Hippocampal formation (tissue), 2 donors: ENCODE measurements around the gene RPAIN.
A peak's percentile ranks its signal among the peaks of the same experiment; 100 is the strongest.
"Not testable (repeated sequence)": the region's sequence is repeated elsewhere in the genome, so short reads cannot be mapped to it uniquely, and the experiment has no call there.

Source experiments
- DNase-seq, 2 donors: peaks; one replicate each; lab custom pipeline; 2025; lab: John Stamatoyannopoulos, UW

Gene RPAIN

DNA sequence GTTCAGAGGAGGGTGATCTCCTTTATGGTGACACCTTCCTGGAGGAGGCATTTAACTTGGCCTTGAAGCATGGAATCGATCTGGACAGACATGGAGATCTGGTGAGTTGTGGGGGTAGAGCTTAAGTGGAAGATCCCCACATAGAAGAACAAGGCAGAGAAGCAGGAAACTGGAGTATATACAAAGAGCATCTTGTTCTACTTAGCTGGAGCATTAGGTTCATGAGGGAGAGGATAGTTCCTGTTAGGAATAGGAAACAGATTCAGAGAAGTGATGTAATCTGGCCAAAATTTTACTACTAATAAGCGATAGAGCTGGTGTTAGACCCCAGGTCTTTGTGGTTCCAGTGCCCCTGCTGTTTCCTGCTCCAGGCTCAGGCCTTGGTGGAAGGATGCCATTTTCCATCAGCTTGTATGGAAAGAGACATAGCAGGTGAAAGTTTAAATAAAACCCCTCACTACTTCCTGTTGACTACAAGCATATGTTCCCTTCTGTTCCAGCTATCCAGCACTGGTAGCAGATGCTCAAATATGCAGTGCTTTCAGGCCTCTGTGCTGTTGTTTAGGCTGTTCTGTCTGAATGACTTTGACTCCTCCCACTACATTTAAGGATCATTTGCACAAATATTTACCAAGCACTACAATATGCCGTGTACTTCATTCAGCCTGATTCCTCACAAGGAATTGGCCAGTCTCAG lies 9.4 kb downstream of the RPAIN start:
- no peak for DNase-seq

DNA sequence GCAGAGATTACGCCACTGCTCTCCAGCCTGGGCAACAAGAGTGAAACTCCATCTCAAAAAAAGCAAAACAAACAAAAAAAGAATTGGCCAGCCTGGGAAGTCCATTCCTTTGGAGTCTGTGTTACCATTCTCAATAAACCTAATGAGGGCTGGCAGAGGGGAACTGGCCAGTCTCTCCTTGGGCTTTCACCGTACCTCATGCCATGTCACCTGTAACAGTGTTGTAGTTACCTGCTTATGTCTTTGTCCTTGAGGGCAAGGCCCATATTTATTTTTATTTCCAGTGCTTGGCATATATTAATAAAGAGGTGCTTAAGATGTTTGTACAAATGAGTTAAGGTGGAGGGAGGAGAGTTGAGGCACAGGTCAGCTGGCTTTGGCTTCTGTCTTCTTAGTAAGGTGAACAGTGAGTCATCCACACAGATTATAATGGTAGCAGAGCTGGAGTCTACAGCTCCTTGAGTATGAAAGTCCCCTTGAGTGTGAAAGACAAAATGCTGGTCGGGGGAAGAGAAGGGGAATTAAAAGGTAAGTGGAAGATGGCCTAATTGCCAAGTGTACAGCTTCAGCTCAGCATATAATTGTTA lies 10.5 kb downstream of the RPAIN start:
- DNase-seq = no peak

GRCh38 chr17:5431234-5431633 lies 11.3 kb downstream of the RPAIN start:
- DNase-seq = not testable (repeated sequence)

GRCh38 chr17:5431949-5432556 lies 12.1 kb downstream of the RPAIN start:
- no peak for DNase-seq

- DNase-seq = peak in 1 of 2 donors; percentile 20
Measured at GRCh38 chr17:5434984-5435383, 15.0 kb downstream of the RPAIN start.

DNA sequence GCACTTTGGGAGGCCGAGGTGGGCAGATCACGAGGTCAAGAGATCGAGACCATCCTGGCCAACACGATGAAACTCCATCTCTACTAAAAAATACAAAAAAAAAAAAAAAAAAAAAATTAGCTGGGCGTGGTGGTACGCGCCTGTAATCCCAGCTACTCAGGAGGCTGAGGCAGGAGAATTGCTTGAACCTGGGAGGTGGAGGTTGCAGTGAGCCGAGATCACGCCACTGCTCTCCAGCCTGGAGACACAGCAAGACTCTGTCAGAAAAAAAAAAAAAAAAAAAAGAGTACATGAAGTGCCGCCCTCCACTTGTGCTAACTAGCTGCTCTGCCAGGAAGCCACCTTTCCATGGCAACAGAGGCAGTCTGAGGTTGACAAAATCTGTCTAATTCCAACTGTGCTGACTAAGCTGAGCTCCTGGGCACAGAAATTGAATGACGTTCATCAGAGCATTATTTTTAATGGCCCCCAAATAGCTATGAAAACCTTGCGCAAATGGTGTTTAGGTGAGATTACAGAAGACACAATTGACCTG lies 15.9 kb downstream of the RPAIN start:
- DNase-seq = peak in 1 of 2 donors; percentile 52

GRCh38 chr17:5437721-5438317 lies 17.8 kb downstream of the RPAIN start:
- no peak for DNase-seq

DNA sequence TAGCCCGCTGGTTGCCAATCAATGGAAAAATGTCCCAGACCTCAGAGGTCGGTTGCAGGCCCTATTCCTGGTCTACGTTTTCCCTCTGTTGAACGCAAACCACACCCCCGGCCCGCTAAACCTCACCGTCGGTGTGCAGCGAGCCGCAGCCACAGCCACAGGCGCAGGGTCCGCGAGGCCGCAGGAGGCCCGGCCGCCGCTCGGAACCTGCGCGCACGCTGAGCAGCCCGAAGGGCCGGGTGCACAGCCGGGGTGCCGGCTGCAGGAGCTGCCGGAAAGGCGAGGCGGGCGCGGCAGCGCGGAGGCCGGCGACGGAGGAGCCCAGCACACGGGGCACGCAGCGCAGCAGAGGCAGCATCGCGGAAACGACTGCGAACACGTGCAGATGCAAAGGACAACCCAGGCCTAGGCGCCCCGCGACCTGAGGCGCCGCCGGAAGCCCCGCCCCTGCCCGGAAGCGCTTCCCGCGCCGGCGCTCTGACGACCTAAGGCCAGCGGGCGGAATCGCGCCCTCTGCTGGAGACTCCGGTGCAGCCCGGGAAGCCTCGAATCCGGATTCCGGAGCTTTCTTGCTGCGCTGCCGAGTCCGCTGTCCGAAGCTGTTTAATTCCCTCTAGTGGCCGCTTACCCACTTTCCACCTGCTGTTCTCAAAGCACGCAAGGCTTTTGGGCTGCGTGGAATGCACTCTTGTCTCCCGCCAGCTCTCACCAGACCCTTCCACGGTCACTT lies 18.9 kb downstream of the RPAIN start, which contains the start of gene C1QBP:
Gene C1QBP, minus strand, starts transcription at position 440 of the 730 bp plus-strand sequence. Its CDS starts 82 bp downstream, at position 358.
- DNase-seq = peak; percentile 84 to 86

GRCh38 chr17:5439446-5439764 lies 19.4 kb downstream of the RPAIN start:
- DNase-seq = no peak

DNA sequence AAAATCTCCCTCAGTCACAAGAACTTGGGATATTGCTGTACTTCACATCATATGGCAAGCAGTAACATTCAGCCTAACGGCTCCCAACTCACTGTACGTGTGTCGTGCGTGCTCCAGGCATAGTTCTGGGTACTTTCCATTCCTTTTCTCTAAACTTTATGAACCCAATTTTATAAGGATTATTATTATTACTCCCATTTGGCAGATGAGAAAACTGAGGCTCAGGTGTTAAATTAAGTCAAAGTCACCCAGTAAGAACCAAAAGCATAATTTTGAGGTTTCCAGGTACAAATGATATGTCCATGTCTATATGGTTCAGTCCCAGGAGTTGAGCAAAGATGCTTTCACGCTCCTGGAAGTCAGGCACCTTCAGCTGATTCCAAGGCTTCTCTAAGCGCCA lies 23.7 kb downstream of the RPAIN start:
- no peak for DNase-seq

DNA sequence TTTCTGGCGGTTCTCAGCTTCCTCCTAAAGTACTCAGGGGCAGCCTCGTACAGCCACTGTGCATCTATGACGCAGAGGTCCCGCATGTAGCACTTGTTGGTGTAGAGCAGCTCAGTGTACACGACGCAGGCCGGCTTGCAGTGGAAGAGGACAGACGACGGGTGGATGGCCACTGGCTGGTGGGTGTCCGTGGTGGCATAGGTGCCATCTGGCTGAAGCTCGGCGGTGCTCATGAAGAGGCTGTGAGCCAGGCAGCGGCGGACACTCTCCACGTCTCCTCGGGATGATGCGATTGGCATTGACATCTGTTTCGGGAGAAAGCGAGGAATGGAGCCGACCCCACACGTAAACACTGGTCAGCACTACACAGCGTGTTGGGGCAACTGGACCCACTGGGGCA lies 24.2 kb downstream of the RPAIN start:
- DNase-seq = no peak

DNA sequence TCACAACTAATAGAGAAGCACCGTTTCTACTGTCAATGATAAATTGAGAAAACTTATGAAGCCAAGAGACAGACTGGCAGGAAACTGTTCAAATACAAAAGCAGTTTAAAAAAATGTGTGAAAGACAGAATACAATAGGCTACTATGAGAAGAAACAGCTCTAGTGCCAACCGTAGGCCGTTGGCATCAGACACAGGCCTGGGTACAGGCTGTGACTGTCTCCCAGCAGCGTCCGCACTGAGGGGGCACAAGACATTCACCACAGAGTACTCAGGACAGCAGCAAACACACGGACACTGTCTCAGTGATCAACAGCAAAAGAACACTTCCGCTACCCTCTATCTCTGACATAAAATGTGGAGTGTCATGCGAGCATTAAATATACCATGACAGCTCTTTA lies 26.8 kb downstream of the RPAIN start:
- peak; percentile 76 to 93 for DNase-seq

DNA sequence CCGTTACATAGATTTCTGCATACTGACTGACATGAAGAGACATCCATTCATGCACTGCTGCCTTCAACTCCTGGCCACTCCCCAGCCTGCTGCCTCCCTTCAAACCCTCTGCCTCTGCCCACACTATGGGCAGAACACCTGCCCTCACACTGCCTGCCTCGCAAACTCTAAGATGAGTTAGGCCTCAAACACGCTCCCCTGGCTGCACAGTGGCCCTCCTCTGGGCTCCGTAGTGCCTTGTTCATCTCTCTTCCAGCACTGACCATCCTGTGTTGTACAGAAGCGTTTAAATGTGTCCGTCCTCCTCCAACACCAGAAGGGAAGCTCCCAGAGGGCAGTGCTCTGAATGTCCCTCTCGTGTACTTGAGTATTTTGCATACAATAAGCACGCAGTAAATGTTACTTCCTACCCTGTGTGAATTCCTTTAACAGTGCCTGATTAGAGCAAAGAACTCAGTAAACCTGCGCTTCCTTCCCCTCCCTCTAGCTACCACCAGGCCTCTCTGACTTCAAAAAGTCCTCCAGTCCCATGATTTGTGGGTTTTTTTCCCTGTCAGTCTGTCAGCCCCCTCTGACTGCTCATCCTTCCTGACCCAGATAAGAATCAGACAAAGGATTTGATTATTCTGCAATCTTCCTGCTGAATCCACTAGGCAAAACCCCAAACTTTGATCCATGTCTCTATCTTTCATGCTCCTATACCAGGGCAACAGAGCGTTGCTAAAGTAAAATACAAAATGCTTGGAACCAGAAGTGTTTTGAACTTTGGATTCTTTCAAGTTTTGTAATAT lies 44.9 kb downstream of the RPAIN start:
- DNase-seq = no peak

DNA sequence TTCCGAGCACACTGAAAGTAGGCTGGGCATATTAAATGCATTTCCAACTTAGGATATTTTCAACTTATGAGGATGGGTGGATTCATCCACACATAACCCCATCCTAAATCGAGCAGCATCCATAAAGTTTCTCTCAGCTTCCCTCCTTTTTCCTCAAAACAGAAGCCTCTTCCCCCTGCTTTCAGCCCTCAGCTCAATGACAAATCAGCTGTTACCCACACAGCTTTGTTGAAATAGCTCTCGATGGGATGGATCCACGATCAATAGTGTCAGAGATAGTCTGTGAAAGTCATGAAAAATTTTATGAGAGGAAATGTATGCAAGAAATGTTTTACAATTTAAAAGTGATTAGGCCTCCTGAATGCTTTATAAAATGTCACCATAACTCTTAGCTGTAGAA lies 46.3 kb downstream of the RPAIN start:
- no peak for DNase-seq

- DNase-seq = no peak
Measured at GRCh38 chr17:5467416-5467815, 47.4 kb downstream of the RPAIN start.

GRCh38 chr17:5468075-5468473 lies 48.1 kb downstream of the RPAIN start:
- DNase-seq = no peak

GRCh38 chr17:5472511-5472910 lies 52.5 kb downstream of the RPAIN start:
- DNase-seq = no peak

- DNase-seq = no peak
Measured at GRCh38 chr17:5473906-5474305, 53.9 kb downstream of the RPAIN start.

GRCh38 chr17:5478992-5479391 lies 59.0 kb downstream of the RPAIN start:
- DNase-seq = no peak

- DNase-seq = no peak
Measured at GRCh38 chr17:5480962-5481361, 61.0 kb downstream of the RPAIN start.

GRCh38 chr17:5481451-5481850 lies 61.5 kb downstream of the RPAIN start:
- no peak for DNase-seq
